Psoas muscle (tissue), 8 donors: ENCODE measurements around the gene CLDN15. TPM values are rescaled to one million over a fixed set of nuclear protein-coding genes. Genes with fewer than 3 reads are reported as not detected.

Experiments
- ATAC-seq, 4 donors: fragments of 200-7000 bp; cut with Tn5 transposase; one replicate each; pipeline ENCODE4 v1.9.1; 2020; ENCODE audit warnings: moderate library complexity in 3 of 4, mild to moderate bottlenecking in 2 of 4
- DNase-seq, 2 donors: peaks; one replicate each; pipeline ENCODE4 v3.0.0-alpha.2; 2020
- H3K27ac ChIP-seq: fragments of 200-600 bp; one replicate; pipeline ENCODE4 v1.8.0; 2022
- H3K27me3 ChIP-seq, 3 donors: fragments of 200-600 bp in 1 of 3; one replicate each; pipeline versions ENCODE4 v1.6.1 to v1.8.0; 2013 to 2022; ENCODE audit warnings: low read length in 2 of 3, mild to moderate bottlenecking in 2 of 3, moderate library complexity in 1 of 3; ENCODE audit not compliant: insufficient read depth in 3 of 3
- H3K36me3 ChIP-seq, 2 donors: fragments of 200-600 bp in 1 of 2; one replicate each; pipeline versions ENCODE4 v1.6.1 to v1.8.0; 2013 to 2022; ENCODE audit warnings: low read depth in 1 of 2, mild to moderate bottlenecking in 1 of 2, moderate library complexity in 1 of 2; ENCODE audit not compliant: insufficient read depth in 1 of 2
- H3K4me1 ChIP-seq: fragments of 200-600 bp; one replicate; pipeline ENCODE4 v1.8.0; 2022
- H3K4me3 ChIP-seq: fragments of 200-600 bp; one replicate; pipeline ENCODE4 v1.8.0; 2022; ENCODE audit warnings: mild to moderate bottlenecking
- H3K9me3 ChIP-seq: fragments of 200-600 bp; one replicate; pipeline ENCODE4 v1.8.0; 2022
- CTCF ChIP-seq: fragments of 200-600 bp; IDR thresholded peaks from one replicate; pipeline ENCODE4 v1.8.0; 2022; ENCODE audit warnings: antibody characterized with exemption
- WGBS, 3 donors: extraction: QIAGEN DNeasy Blood & Tissue Kit; methylation state at CpG; one replicate each; pipeline versions ENCODE4 v1.1.6 to v1.1.7; 2013; 5-methylcytosine and 5-hydroxymethylcytosine counted together
- intact Hi-C, 2 donors: fragments of 100-400 bp; cut with DNase I; formaldehyde crosslinking; loops; one replicate each; pipeline versions ENCODE4 v1.11.0 to v1.14.2; 2022
- polyA plus RNA-seq, 3 donors: library from polyadenylated mRNA; stranded (reverse); fragments of 200-250 nt; gene quantifications; one replicate each; pipeline ENCODE4 v1.2.3, GENCODE V29; 2013
- total RNA-seq, 4 donors: library from RNA; stranded (reverse); fragmentation: NEBNext Ultra II Directional in 2 of 4; extraction: Animal tissue kit (Norgen Biotek cat#: 25700) in 2 of 4; gene quantifications; one replicate each; pipeline versions ENCODE4 v1.2.1 to v1.2.4, GENCODE V29; 2021 to 2023
- donor health status: healthy with polysubstance abuse.
- donor health status: DM: no; HTN: no; CAD: no; lungs with moderate emphysema.
- donor health status: Bipolar disorder and iron deficiency.
- donor health status: healthy.
- donor health status: DM: yes; HTN: yes; CAD: no.
- donor health status: DM: no; HTN: no; CAD: no.
- donor health status: DM: no; HTN: no; CAD: no.
- donor health status: DM: yes; HTN: yes; CAD: no.

CLDN15 gene
- total and polyA plus RNA-seq, 7 donors = 0.52 to 2.2 (median 1.6) TPM

- no peak for TF ChIP-seq CTCF
- Histone ChIP-seq H3K4me3 (no peak overlapping the region), H3K36me3 (peaks cover 3 to 37% of the 10 kb centered on the region in 2 donors), H3K4me1 (peaks cover 13% of the 10 kb centered on the region), H3K9me3 (no peaks in the 10 kb centered on the region), H3K27ac (no peak overlapping the region), H3K27me3 (no peaks in the 10 kb centered on the region)
- intact Hi-C loops = no loop called here
- no peak for ATAC-seq
- DNase-seq = no peak
- WGBS, 3 donors = 87 to 91% (median 91%) methylated on average over 21 of the region's 21 CpGs
These were observed 1.2 kb downstream of the CLDN15 start for GRCh38 chr7:101236292-101236835.

GRCh38 chr7:101235522-101235921, 2.1 kb downstream of the CLDN15 start:
- no peak overlapping the region for H3K4me3 ChIP-seq
- ATAC-seq (no peak), DNase-seq (no peak)
- no peaks in the 10 kb centered on the region for H3K27me3 ChIP-seq
- H3K27ac ChIP-seq = no peak overlapping the region
- intact Hi-C loops = no loop called here
- 74 to 82% (median 79%) methylated on average over 9 of the region's 9 CpGs for WGBS, 3 donors
- peaks cover 0 to 30% of the 10 kb centered on the region in 2 donors for H3K36me3 ChIP-seq
- no peak for TF ChIP-seq CTCF
- H3K9me3 ChIP-seq = no peaks in the 10 kb centered on the region
- peaks cover 6% of the 10 kb centered on the region for H3K4me1 ChIP-seq

GRCh38 chr7:101235050-101235449, 2.6 kb downstream of the CLDN15 start:
- H3K9me3 ChIP-seq = no peaks in the 10 kb centered on the region
- peaks cover 0 to 25% of the 10 kb centered on the region in 2 donors for H3K36me3 ChIP-seq
- 64 to 66% (median 66%) methylated on average over 11 of the region's 11 CpGs for WGBS, 3 donors
- no peak for ATAC-seq
- no peaks in the 10 kb centered on the region for H3K27me3 ChIP-seq
- no peak overlapping the region for H3K4me3 ChIP-seq
- H3K27ac ChIP-seq = no peak overlapping the region
- intact Hi-C loops = no loop called here
- TF ChIP-seq CTCF = peak; percentile 20
- DNase-seq = no peak
- H3K4me1 ChIP-seq = peaks cover 6% of the 10 kb centered on the region

GRCh38 chr7:101234636-101235035, 3.0 kb downstream of the CLDN15 start:
- DNase-seq (no peak), ATAC-seq (no peak)
- intact Hi-C loops = no loop called here
- no peak for TF ChIP-seq CTCF
- H3K27me3 ChIP-seq = no peaks in the 10 kb centered on the region
- WGBS, 3 donors = 65 to 80% (median 69%) methylated on average over 5 of the region's 5 CpGs
- peaks cover 6% of the 10 kb centered on the region for H3K4me1 ChIP-seq
- H3K9me3 ChIP-seq = no peaks in the 10 kb centered on the region
- H3K27ac ChIP-seq = no peak overlapping the region
- no peak overlapping the region for H3K4me3 ChIP-seq
- peaks cover 0 to 21% of the 10 kb centered on the region in 2 donors for H3K36me3 ChIP-seq

GRCh38 chr7:101233907-101234547, 3.6 kb downstream of the CLDN15 start:
- TF ChIP-seq CTCF = no peak
- H3K27me3 ChIP-seq = no peaks in the 10 kb centered on the region
- ATAC-seq = no peak
- intact Hi-C loops = no loop called here
- H3K4me3 ChIP-seq = no peak overlapping the region
- 84 to 88% (median 86%) methylated on average over 18 to 21 of the region's 21 CpGs for WGBS, 3 donors
- H3K9me3 ChIP-seq = no peaks in the 10 kb centered on the region
- no peak overlapping the region for H3K27ac ChIP-seq
- DNase-seq = no peak
- peaks cover 0 to 15% of the 10 kb centered on the region in 2 donors for H3K36me3 ChIP-seq
- H3K4me1 ChIP-seq = peaks cover 4% of the 10 kb centered on the region
